Lower leg skin (tissue), 4 donors: ENCODE measurements around the gene IMMP2L. TPM values are rescaled to one million over a fixed set of nuclear protein-coding genes. Genes with fewer than 3 reads are reported as not detected.

Source experiments
- DNase-seq, 2 donors: peaks; one replicate each; pipeline ENCODE4 v3.0.0-alpha.2; 2019; ENCODE audit warnings: low spot score in 2 of 2
- H3K4me3 ChIP-seq: fragments of 200-600 bp; sonication (generic); 2 replicates; pipeline ENCODE4 v1.5.1; 2017; ENCODE audit warnings: mild to moderate bottlenecking, low read depth; ENCODE audit not compliant: poor library complexity, severe bottlenecking
- POLR2A ChIP-seq, 2 donors: fragments of 450-650 bp; IDR thresholded peaks; one replicate each; pipeline ENCODE4 v1.6.1; 2016 to 2017; ENCODE audit warnings: antibody characterized with exemption in 2 of 2, mild to moderate bottlenecking in 1 of 2, moderate library complexity in 1 of 2
- WGBS, 2 donors: methylation state at CpG; one replicate each; pipeline ENCODE4 v1.1.5; 2018; 5-methylcytosine and 5-hydroxymethylcytosine counted together
- intact Hi-C: fragments of 100-400 bp; cut with DNase I; formaldehyde crosslinking; loops from one replicate; pipeline ENCODE4 v1.15.0; 2023; ENCODE audit warnings: low total_unique reads
- total RNA-seq, 4 donors: library from RNA; depleted of rRNA; stranded (reverse); fragments of >200 nt; gene quantifications; one replicate each; pipeline ENCODE4 v1.1.0, GENCODE V29; 2016
- TF ChIP-seq, protein P1 (sequence below), 3 donors: fragments of 450-650 bp; IDR thresholded peaks; one replicate each; pipeline ENCODE4 v1.5.1; 2016; ENCODE audit warnings: antibody characterized with exemption in 3 of 3, mild to moderate bottlenecking in 3 of 3, moderate library complexity in 2 of 3

Gene IMMP2L
- total RNA-seq, 4 donors from 2014 or later: 13.6 to 16.8 (median 16.4) TPM

DNA sequence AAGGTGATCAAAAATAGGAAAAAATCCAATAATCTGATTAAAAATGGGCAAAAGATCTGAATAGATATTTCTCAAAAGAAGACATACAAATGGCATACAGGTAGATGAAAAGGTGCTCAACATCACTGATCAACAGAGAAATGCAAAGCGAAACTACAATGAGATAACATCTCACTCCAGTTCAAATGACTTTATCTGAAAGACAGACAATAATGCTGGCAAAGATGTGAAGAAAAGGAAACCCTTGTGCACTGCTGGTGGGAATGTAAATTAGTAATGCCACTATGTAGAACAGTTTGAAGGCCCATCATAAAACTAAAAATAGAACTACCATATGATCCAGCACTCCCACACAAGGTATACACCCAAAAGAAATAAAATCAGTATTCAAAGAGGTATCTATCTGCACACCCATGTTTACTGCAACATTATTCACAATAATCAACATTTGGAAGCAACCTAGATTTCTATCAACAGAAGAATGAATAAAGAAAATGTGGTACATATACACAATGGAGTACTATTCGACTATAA, 386.3 kb downstream of the IMMP2L start:
- 89 to 90% methylated on average over 2 of the region's 2 CpGs for WGBS, 2 donors

GRCh38 chr7:111174510-111174909, 387.8 kb downstream of the IMMP2L start:
- no peak overlapping the region for H3K4me3 ChIP-seq
- 79 to 84% methylated on average over 3 of the region's 3 CpGs for WGBS, 2 donors
- TF ChIP-seq, protein P1, sequence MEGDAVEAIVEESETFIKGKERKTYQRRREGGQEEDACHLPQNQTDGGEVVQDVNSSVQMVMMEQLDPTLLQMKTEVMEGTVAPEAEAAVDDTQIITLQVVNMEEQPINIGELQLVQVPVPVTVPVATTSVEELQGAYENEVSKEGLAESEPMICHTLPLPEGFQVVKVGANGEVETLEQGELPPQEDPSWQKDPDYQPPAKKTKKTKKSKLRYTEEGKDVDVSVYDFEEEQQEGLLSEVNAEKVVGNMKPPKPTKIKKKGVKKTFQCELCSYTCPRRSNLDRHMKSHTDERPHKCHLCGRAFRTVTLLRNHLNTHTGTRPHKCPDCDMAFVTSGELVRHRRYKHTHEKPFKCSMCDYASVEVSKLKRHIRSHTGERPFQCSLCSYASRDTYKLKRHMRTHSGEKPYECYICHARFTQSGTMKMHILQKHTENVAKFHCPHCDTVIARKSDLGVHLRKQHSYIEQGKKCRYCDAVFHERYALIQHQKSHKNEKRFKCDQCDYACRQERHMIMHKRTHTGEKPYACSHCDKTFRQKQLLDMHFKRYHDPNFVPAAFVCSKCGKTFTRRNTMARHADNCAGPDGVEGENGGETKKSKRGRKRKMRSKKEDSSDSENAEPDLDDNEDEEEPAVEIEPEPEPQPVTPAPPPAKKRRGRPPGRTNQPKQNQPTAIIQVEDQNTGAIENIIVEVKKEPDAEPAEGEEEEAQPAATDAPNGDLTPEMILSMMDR (IDR thresholded peaks at IDR 0.05): no peak
- no peak for TF ChIP-seq POLR2A (IDR thresholded peaks at IDR 0.05)
- no peak for DNase-seq
- intact Hi-C loops: no loop called here

More for the DNA sequence above, 386.3 kb downstream of the IMMP2L start:
- intact Hi-C loops: no loop called here
- H3K4me3 ChIP-seq: no peak overlapping the region
- DNase-seq: no peak
- TF ChIP-seq, protein P1 (IDR thresholded peaks at IDR 0.05): no peak
- TF ChIP-seq POLR2A (IDR thresholded peaks at IDR 0.05): no peak

GRCh38 chr7:111173990-111174389, 388.3 kb downstream of the IMMP2L start:
- 93% methylated on average over 2 of the region's 2 CpGs for WGBS, 2 donors
- intact Hi-C loops: no loop called here
- no peak for DNase-seq

GRCh38 chr7:111173528-111173927, 388.8 kb downstream of the IMMP2L start:
- intact Hi-C loops: no loop called here
- WGBS, 2 donors: 88 to 92% methylated on average over 2 of the region's 2 CpGs
- TF ChIP-seq POLR2A (IDR thresholded peaks at IDR 0.05): no peak
- TF ChIP-seq, protein P1 (IDR thresholded peaks at IDR 0.05): no peak
- H3K4me3 ChIP-seq: no peak overlapping the region
- DNase-seq: no peak

More at GRCh38 chr7:111173990-111174389, 388.3 kb downstream of the IMMP2L start:
- no peak for TF ChIP-seq POLR2A (IDR thresholded peaks at IDR 0.05)
- TF ChIP-seq, protein P1 (IDR thresholded peaks at IDR 0.05): no peak
- H3K4me3 ChIP-seq: no peak overlapping the region

DNA sequence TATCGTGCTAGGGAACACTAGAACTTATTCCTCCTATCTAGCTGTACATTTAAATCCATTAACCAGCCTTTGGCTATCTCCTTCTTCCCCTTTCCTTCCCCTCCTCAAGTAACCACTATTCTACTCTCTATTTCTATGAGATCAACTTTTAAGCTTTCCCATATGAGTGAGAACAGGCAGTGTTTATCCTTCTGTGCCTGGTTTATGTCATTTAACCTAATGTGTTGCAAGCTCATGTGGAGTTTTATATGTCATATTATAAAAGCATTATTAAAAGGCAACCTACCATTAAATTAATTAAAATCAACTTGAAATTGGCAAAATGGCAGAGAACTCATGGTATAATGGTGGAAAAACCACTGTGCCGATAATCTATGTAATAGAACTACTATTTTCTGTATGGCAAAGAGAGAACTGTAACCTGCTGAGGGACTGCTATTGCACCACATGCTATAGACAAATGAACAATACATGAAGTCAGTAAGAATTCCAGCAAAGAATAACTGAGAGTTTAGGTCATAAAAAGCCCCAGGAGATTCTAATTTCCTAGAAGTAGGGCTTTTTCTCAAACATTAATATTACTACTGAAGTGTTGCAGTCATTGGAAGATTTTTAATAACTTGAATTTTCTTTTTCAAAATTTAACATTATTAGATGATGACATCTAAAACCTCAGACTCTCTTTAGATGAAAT, 389.6 kb downstream of the IMMP2L start:
- WGBS, 2 donors: 87 to 94% methylated on average over 2 of the region's 2 CpGs
- H3K4me3 ChIP-seq: no peak overlapping the region
- TF ChIP-seq, protein P1 (IDR thresholded peaks at IDR 0.05): no peak
- TF ChIP-seq POLR2A (IDR thresholded peaks at IDR 0.05): no peak
- intact Hi-C loops: no loop called here
- DNase-seq: no peak
